CD4-positive, alpha-beta T cell treated with Interleukin-12 subunit alpha and Interleukin-12 subunit beta, for 1 hour (primary cell): ENCODE data around the gene BCHE.
"Not testable (repeated sequence)": the region's sequence is repeated elsewhere in the genome, so short reads cannot be mapped to it uniquely, and the experiment has no call there.

ENCODE experiments used
- DNase-seq: peaks from one replicate; pipeline ENCODE4 v3.0.0-alpha.2; 2020

Gene BCHE

DNA sequence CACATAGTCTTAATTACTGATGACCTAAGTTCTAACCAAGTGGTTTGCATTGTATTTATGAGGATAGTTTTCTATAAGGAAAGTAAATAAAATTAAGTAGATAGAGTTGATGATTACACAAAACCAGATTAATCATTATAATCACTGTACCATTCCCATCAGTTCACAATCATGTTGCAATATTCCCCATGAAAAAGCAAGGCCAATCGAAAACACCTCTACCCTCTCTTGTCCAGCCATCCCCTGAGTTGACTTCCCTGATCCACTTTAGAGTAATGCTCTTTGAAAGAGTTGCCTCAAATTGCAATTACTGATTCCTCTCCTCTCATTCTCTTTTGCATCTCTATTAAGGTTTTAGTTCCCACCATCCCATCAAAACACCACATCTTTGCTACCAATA is 21.0 kb downstream of the BCHE start:
- no peak for DNase-seq

DNA sequence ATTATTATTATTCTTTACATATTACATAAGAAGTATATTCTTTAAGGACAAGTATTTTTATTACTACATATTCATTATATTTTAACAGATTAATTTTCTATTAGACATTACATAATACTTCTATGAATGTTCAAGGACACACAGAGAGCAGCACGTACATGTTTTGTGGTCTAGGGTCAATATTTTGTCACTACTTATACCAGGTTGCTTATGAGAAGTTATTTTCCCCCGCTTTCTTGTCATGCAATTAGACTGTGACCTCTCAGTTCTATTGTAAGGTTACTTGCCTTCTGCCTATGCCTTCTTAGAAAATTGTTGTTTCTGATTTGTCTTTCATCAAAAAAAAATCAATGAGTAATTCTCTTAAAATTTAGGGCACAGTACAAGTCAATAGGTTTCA is 21.5 kb downstream of the BCHE start:
- DNase-seq = no peak

DNA sequence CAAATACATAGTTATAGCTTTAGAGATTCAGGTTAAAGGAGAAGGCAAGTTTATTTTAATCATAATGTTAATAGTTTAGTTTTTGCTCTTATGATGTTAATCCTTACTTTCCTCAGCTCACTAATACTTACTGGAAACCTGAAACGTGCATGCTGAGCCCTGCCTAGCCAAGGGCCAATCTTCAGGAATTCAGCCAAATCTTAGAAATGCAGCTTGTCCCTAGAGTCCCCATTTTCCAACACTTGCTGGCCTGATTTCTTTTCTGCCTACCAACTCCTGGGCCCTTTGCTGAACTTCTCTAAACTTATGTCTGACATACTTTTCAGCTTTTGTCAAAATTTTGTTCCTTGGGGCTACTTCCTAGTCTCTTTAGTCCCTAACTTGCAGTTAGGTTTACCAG is 22.8 kb downstream of the BCHE start:
- DNase-seq = no peak

DNA sequence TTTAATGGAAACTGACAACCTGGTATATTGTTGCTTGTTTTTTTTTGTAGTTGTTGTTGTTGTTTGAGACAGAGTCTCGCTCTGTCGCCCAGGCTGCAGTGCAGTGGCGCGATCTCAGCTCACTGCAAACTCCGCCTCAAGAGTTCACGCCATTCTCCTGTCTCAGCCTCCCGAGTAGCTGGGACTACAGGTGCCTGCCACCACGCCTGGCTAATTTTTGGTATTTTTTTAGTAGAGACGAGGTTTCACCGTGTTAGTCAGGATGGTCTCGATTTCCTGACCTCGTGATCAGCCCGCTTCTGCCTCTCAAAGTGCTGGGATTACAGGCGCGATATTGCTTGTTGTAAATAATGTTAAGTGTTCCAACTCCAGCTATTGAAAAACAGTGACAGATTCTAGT is 29.3 kb downstream of the BCHE start:
- DNase-seq = not testable (repeated sequence)

DNA sequence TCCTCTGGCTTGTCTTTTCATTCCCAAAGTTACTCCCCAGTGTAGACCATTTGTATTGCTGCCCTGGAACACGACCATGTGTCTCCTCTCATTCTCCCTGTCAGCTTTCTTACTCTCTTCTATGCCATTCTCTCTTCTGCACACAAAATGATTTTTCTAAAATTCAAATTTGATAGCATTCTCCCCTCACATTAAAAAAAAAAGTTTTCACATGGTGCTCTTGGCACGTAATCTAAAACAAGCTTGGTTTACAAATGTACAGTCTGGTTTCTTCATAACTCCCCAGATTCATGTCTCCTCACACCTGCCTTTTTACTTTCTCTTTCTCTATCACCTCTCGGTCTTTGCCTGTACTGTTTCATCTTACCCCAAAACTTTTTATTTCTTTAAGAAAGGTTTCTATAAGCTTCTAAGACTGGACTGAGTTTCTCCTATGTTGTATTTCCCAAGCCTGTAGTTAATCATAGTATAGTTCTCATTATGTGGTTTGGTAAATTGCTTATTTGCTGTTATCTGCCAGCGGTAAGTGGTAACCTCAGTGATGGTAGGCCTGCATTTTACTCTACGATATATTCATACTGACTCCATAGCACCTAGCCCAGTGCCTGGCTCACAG is 31.2 kb downstream of the BCHE start:
- DNase-seq = no peak

DNA sequence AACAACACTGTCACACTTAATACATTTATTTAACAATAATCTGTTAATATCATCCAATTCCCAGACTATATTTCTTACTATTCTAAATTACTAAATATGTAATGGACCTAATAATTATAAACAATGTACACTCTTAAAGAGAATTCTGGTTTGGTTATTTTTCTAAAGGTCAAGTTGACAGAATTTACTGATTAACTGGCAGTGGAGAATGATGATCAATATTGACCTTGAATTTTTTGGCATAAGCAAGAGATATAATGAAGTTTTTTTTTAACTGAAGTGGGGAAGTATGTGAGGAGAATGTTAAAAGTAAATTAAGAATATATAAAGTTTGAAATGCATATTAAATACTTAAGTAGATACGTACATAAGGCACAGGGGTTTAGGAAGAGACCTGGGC is 33.8 kb downstream of the BCHE start:
- DNase-seq = no peak

DNA sequence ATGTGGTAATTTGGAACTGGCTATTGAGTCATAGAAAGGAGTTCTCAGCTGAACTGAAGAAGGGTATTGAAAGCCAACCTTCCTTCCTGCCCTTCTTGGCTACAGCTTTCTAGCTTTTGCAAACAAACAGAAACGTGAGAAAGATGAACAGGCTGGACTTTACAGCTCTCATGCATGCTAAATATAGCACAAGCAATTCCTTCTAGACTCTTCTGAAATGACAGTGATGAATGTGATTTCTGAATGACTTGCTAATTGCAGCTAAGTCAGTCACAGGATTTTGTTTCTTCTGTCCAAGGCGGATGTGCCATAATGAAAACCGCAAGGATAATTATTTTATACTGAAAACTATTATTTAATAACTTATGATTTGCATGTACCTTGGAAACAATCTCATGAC is 36.3 kb downstream of the BCHE start:
- no peak for DNase-seq

DNA sequence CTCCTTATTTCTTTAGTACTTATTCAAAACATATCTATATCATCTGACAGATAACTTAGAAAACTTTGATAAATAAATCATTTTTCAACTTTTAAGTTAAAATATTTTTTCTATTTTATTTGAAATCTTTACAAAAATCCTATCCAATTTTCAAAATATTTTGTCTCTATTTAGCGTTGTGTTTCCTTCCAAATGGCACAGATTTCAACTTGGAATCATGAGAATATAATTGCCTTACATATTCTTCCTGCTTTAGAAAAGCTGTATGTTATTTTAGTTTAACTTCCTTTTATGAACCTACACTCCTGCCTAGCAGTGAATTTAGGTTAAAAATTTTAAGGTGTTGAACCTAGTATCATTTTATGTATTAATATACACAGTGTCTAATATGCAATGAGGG is 38.2 kb downstream of the BCHE start:
- no peak for DNase-seq

DNA sequence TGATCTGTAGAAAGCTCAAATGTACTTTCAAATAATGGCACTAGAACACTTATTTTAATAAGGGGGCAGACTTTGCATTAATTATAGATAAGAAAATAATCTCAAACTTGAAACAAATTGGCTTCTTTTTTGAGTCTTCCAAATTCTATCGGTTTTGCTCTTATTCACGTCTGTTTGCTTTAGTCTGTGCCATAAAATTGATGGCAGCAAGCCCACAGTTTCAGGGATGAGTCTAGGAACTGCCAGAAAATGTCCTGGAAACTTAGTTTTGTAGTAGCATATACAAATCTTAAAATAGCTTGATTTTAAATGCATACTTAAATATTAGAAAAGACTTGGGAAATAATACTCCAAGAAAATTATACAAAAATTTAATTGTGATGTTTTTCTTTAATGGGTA is 39.7 kb downstream of the BCHE start:
- no peak for DNase-seq

DNA sequence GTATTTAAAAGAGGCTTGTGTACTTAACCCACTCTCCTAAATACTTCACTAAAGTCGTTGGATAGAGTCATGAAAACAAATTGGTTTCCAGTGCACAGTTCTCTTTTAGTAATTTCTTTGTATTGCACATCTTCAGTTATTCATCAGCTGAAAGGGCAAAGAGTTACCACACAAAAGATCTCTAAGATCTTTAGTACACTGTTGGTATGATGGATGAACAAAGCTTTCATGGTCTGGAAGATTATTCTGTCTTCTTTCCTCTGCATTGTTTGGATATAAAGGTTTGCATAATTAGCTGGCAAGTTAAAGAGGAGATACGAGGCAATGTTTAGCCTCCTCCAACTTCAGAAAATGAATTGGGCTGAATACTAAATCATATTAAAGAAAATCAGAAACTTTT is 40.5 kb downstream of the BCHE start:
- DNase-seq = no peak

DNA sequence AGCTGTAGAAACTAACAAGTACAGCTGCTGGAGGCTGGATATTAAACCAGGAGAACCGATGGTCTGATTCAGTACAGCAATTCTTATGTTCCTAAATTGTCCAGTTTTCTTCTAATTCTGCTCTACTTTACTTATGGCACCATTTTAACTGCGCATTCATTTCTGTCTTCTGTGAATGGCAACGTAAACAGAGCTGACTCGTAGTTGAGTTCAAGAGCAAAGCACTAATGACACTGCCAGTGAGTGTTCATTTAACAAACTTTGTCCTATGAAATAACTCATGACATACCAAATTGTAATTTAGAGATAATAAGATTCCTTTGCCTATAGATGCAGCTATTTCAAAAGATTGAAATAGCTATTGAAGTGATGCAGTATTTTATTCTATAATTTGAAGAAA is 48.7 kb downstream of the BCHE start:
- DNase-seq = no peak

DNA sequence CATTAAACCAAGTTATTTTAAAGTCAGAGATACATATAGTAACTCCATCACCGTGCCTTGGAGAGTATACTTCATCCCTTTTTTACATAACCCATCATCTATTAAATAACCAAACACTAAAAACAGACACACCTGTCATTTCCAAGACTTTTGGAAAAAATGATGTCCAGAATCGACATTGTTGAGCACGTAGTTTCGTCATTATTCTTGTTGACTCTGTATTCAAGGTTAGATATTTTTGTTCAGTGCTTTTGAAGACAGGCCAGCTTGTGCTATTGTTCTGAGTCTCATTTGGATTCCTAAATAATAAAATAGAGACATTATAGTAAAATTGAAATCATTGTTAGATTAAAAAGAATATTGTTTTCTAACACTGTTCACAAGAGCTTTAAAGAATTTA is 51.2 kb downstream of the BCHE start:
- no peak for DNase-seq

DNA sequence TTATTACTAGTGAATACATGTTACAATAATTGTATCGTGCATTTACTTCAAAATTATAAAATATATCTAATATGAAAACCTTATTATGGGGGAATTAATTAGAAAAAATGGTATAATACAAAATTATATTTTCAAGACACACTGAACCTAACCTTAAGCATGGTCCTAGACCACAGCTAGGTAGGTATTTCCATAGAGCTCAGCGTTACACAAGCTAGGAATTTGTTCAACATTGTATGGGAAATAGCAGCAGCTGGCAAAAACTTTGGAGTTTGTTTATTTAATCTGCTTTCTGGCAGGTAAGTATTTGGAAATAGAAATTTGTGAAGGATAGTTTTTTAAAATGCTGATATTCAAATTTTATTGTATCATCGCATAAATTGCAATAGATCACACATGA is 52.9 kb downstream of the BCHE start:
- DNase-seq = no peak

DNA sequence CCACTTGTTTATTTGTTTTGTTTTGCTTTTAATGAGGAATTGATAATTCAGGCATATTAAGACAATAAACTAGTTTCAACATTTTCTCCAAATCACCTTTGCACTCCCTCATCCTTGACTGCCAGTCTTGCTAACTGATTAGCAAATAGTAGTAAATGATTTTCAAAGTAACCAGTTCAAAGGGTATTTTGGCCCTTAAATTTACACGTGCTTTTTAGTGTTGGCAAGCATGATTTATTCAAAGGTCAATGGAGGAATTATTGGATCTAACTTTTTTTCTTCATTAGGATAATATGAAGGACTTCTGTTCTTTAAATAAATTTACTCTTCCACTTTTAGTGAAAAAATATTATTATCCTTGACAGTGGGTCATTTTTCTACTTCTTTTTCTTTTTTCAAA is 53.8 kb downstream of the BCHE start:
- DNase-seq = no peak

DNA sequence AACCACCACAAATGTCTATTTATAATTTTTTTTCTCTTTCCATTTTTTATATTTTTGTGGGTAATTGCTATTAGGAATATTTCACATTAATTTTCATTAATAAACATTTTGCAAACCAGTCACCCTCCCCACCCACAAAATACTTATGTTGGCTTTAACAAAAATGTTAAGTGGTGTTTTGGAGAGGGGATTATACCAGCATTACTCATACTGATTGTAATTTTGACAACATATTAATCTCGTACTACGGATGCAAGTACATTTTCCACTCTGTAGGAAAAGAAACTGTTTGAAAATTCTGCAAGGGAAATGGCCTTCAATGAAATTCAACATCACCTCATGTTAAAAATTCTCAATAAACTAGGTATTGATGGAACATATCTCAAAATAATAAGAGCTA is 58.3 kb downstream of the BCHE start:
- DNase-seq = no peak

DNA sequence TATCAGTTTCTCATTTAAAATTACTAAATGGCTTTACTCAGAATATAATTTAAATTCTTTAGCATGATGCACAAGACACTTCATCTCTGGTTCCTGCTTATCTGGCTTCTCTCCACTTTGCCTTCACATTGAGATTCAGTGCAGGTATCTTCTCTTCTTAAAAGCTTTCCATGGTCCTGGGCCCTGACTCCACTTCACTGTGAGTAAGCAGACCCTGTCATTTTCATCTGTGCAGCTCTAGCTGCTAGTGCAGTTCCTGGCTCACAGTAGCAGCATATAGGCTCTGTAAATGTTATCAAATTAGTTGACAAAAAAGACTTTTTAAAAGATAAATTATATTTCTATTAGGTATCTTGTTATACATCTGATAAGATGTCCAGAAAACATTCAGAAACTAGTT is 58.8 kb downstream of the BCHE start:
- DNase-seq = no peak

DNA sequence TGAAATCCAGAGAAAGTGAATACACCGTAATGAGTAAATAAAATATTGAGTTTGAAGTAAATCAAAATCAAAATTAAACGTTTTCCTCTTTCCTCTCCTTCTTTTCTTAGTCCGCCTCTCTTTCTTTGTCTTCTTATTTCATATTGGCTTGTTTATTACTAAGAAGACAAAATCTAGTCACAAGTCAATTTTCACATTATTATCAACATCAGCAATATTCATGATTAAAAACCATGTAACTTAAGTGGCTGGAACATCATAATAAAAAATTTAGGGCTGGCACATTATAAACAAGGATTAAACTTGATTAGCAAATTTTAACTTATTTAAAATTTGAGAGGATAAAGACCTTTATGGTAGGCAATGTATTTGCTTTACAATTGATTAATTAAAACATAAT is 61.4 kb downstream of the BCHE start:
- no peak for DNase-seq

DNA sequence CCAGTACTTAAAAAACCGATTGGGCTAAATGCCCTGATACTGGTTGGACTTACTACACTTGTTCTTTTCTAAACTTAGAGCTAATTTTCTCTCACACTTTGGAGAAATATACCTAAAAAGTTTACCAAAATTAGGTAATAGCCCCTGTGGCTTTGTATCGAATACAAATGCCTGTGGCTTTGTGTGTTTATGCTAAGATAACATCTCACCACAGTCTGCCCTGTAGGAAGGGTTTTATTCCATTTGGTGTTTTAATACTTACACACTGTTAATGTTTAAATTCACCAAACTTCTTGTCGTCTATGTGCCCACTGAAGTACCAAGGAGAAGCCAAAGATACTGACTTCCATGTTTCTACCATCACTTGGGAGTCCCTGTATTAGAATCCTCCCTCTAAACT is 66.4 kb downstream of the BCHE start:
- DNase-seq = no peak

DNA sequence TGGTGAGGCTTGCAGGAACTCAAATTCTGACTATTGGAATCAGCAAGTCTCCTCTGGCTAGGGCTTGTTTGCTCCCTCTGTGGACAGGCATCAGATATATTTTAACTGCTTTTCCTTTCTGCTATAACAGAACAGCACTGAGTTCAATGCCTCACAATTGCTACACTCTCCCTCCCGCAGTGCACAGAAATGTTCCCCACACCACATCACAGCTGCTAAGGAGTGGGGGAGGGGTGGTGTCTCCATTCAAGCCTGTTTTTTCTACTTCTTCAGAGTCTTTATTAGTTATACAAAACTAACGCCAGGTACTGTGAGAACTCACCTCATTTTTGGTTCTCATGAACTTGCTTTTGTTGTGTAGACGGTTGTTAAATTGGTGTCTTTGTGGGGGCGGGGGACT is 68.5 kb downstream of the BCHE start:
- DNase-seq = no peak

DNA sequence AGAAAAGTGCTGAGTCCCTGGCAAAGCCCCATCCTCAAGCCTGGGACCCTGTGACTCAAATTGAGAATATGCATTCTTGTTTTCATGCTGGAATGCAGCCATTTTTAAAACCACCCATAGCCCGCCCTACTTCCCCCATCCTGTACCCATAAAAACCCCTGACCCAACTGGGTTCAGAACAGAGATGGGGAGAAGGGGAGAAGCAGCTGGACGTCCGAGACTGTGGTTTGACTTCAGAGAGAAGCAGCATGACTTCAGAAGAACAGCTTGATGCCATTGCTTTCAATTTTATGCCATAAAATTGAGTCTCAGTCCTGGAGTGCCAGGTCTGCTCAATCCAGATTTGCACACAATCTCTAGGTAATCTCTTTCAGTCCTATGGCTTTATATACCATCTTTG is 78.2 kb downstream of the BCHE start:
- no peak for DNase-seq

DNA sequence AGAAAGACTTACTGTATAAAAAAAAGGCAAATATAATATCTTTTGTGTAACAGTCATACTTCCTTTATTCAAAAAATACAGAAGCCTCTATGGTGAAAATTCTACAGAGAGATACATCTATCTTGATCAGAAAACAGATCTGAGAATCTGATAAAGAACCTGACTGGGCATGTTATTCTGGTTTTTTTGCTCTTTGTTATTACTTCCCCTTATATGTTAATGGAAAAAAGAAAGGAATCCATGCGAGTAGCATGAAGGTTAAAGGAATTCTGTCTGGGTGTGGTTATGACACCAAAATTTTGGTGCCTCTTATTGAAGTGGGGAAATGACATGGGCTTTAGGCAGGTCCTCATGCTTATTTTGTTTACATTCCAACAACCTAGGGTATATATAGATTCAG is 81.7 kb downstream of the BCHE start:
- DNase-seq = no peak

DNA sequence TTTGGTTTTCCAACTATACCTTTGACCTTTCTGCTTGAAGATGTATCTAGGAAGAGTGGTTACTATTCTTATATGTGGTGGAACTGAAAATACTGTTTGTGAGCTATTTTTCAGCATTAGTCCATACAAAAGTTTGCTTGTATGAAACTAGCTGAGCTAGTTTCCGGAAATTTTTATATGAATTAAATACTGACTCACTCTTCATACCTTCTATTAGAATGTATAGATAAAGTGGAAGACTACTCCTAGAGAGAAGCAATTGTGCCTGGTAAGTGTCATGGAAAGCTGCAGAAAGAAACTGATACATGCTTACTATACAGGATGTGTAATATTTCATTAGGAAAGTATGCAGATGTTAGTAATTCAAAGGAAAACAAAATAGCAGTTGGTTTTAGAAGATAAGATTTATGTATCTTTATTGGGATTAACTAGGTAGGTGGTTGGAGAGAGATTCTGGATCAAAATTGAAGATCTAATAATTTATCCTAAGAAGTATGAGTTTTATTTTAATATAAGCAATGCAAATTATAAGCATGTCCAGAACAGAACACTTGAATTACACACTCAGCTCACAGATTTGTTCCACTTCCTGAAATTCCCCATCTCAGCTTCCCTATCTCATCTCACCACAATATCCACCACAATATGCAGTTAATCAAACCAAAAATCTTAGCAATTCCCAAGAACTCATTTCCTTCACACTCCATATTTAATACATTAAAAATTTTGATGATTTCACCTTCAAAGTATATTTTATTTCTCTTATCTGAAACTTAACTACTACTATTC is 82.8 kb downstream of the BCHE start:
- DNase-seq = no peak

DNA sequence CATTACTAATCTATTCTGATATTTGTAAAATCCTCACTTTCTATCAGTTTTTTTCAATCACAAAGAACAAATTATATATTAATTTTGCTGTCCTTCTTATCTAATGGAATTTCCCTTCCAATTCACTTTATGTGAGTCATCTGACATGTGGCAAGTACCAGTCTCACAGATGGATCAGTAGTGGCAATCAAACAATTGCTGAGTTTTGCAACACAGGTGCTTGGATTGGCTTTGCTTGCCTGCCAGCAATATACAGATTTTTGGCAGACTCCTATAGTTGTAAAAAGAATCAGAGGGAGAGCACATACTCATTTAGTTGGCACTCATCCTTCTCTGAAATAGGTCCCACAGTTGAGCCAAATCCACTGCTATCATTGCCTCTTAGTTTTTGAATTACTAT is 83.7 kb downstream of the BCHE start:
- no peak for DNase-seq

DNA sequence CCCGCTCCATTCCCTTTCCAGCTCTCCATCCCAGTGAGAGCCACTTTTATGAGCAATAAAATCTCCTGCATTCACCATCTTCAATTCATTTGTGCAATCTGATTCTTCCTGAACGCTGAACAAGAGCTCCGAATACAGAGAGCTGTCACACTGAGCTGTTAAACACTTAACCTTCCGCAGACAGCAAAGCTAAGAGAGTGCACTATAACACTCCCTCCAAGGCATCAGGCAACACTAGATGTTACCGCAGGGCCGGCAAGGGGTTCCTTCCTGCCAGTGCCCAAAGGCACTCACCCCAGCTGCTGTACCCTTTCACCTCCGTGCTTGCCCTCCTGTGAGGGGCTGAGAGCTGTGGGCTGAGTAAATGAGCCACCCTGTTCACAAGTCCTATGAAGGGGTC is 85.6 kb downstream of the BCHE start:
- DNase-seq = no peak

DNA sequence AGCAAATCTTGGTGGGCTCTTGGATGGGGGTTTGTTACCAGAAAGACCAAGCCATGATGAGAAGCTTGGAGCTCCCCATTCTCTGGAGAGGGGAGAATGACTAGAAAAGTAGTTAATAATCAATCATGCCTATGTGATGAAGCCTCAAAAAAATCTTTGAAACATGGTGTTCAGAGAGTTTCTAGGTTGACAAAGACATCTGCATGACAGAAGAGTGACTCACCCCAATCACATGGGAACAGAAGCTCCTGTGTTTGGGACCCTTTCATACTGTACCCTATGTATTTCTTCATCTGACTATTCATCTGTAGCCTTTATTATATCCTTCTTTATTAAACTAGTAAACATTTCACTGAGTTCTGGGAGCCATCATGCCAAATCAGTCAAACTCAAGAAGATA is 87.4 kb downstream of the BCHE start:
- no peak for DNase-seq
